HCT116 (cell line): ENCODE measurements around the gene IL31RA. TPM values are rescaled to one million over a fixed set of nuclear protein-coding genes. Genes with fewer than 3 reads are reported as not detected.

Source experiments
- ATAC-seq: fragments of 200-7000 bp; cut with Tn5 transposase; 2 replicates; pipeline ENCODE4 v1.9.1; 2020; ENCODE audit warnings: mild to moderate bottlenecking, moderate library complexity
- BruUV-seq: library from RNA; stranded (reverse); fragments of 400-500 nt; replicated peaks from 2 replicates; lab custom pipeline; 2021; lab: Mats Ljungman, UMichigan
- CTCF ChIA-PET: fragments of 300-600 bp; sonication (Branson Sonifier 250); formaldehyde crosslinking; loops from one replicate; lab custom pipeline; 2021; ENCODE audit warnings: antibody characterized with exemption; lab: Charles Lee
- POLR2A ChIA-PET: fragments of 300-600, 350-600 bp; sonication (Branson Sonifier 250); formaldehyde crosslinking; loops from one replicate; lab custom pipeline; 2021; ENCODE audit warnings: antibody characterized with exemption; lab: Charles Lee
- RAD21 ChIA-PET, 2 experiments: fragments of 300-600 bp; sonication (Branson Sonifier 250); formaldehyde crosslinking; loops; one replicate each; lab custom pipeline; 2023; ENCODE audit warnings: low total read pairs in 2 of 2; ENCODE audit not compliant: uncharacterized antibody in 2 of 2, unreplicated experiment in 2 of 2, low non-redundant PET in 1 of 2; lab: Charles Lee
- DNase-seq: peaks from one replicate; pipeline ENCODE4 v3.0.0-alpha.2; 2010; ENCODE audit warnings: low read depth, low spot score
- H2AFZ ChIP-seq: fragments of 200-600 bp; shearing (Covaris generic), sonication (generic); 2 replicates; pipeline ENCODE4 v1.6.1; 2017; ENCODE audit warnings: low read depth, mixed run types, mixed read lengths, antibody characterized with exemption, low read length; ENCODE audit not compliant: poor library complexity, severe bottlenecking
- H3K27ac ChIP-seq: 2 replicates; pipeline ENCODE4 v1.5.1; 2012; ENCODE audit warnings: low read depth, low read length
- H3K27me3 ChIP-seq: fragments of 200-600 bp; sonication (generic); 2 replicates; pipeline ENCODE4 v1.6.1; 2016; ENCODE audit warnings: mixed run types, low read length, mixed read lengths; ENCODE audit not compliant: insufficient read depth
- H3K36me3 ChIP-seq, 2 experiments: fragments of 200-500 bp in 1 of 2; fragments of 200-600 bp in 1 of 2; sonication (Bioruptor generic) in 1 of 2; sonication (generic) in 1 of 2; 2 replicates each; pipeline versions ENCODE4 v1.5.1 to v1.6.1; 2014 to 2016; ENCODE audit warnings: low read length in 2 of 2, inconsistent platforms in 1 of 2, mixed read lengths in 1 of 2, mixed run types in 1 of 2; ENCODE audit not compliant: insufficient read depth in 2 of 2, control insufficient read depth in 1 of 2
- H3K4me1 ChIP-seq, 2 experiments: fragments of 200-600 bp in 1 of 2; sonication (generic) in 1 of 2; 2 replicates each; pipeline versions ENCODE4 v1.5.1 to v1.6.1; 2012 to 2017; ENCODE audit warnings: low read length in 2 of 2, inconsistent platforms in 1 of 2, mild to moderate bottlenecking in 1 of 2, mixed read lengths in 1 of 2, mixed run types in 1 of 2, moderate library complexity in 1 of 2; ENCODE audit not compliant: insufficient read depth in 2 of 2, control insufficient read depth in 1 of 2
- H3K4me2 ChIP-seq: fragments of 200-600 bp; sonication (generic); 2 replicates; pipeline ENCODE4 v1.6.1; 2017; ENCODE audit warnings: mixed run types, low read length, mixed read lengths
- H3K4me3 ChIP-seq, 2 experiments: fragments of 200-600 bp in 1 of 2; sonication (generic) in 1 of 2; replicated peaks in 1 of 2; 2 replicates each; pipeline ENCODE4 v1.5.1; 2011 to 2016; ENCODE audit warnings: low read length in 2 of 2, control low read depth in 1 of 2, low read depth in 1 of 2, mild to moderate bottlenecking in 1 of 2, mixed read lengths in 1 of 2, mixed run types in 1 of 2
- H3K79me2 ChIP-seq: fragments of 200-600 bp; sonication (generic); 2 replicates; pipeline ENCODE4 v1.6.1; 2017; ENCODE audit warnings: mild to moderate bottlenecking, mixed run types, low read length, moderate library complexity, mixed read lengths; ENCODE audit not compliant: insufficient read depth
- H3K9ac ChIP-seq: fragments of 200-600 bp; sonication (generic); 2 replicates; pipeline ENCODE4 v1.6.1; 2016; ENCODE audit warnings: low read length, mixed read lengths
- H3K9me2 ChIP-seq: fragments of 200-600 bp; sonication (generic), shearing (Covaris generic); 2 replicates; pipeline ENCODE4 v1.6.1; 2017; ENCODE audit warnings: mixed run types, mild to moderate bottlenecking, moderate library complexity; ENCODE audit not compliant: insufficient read depth
- H3K9me3 ChIP-seq, 2 experiments: fragments of 200-500 bp in 1 of 2; fragments of 200-600 bp in 1 of 2; sonication (Bioruptor generic) in 1 of 2; sonication (generic) in 1 of 2; 2 replicates each; pipeline ENCODE4 v1.6.1; 2014 to 2017; ENCODE audit warnings: low read length in 2 of 2, mixed read lengths in 2 of 2, inconsistent platforms in 1 of 2, low read depth in 1 of 2, mild to moderate bottlenecking in 1 of 2, mixed run types in 1 of 2, moderate library complexity in 1 of 2; ENCODE audit not compliant: control insufficient read depth in 1 of 2, insufficient read depth in 1 of 2
- H4K20me1 ChIP-seq: fragments of 200-600 bp; sonication (generic), shearing (Covaris generic); 2 replicates; pipeline ENCODE4 v1.6.1; 2017; ENCODE audit warnings: mixed run types, mild to moderate bottlenecking, moderate library complexity; ENCODE audit not compliant: insufficient read depth
- CEBPB ChIP-seq: IDR thresholded peaks from 2 replicates; pipeline ENCODE4 v1.6.1; 2012; ENCODE audit warnings: low read depth
- EGR1 ChIP-seq: IDR thresholded peaks from 2 replicates; pipeline ENCODE4 v1.6.1; 2012; ENCODE audit warnings: low read depth
- ELF1 ChIP-seq: IDR thresholded peaks from 2 replicates; pipeline ENCODE4 v1.6.1; 2012; ENCODE audit warnings: low read depth, borderline replicate concordance
- EZH2phosphoT487 ChIP-seq: fragments of 200-600 bp; IDR thresholded peaks from 2 replicates; pipeline ENCODE4 v1.6.1; 2018; ENCODE audit warnings: antibody characterized with exemption, borderline replicate concordance
- FOSL1 ChIP-seq: IDR thresholded peaks from 2 replicates; pipeline ENCODE4 v1.6.1; 2012; ENCODE audit warnings: low read depth
- JUND ChIP-seq: IDR thresholded peaks from 2 replicates; pipeline ENCODE4 v1.6.1; 2012
- POLR2A ChIP-seq: IDR thresholded peaks from 2 replicates; pipeline ENCODE4 v1.7.0; 2011; ENCODE audit warnings: borderline replicate concordance; ENCODE audit not compliant: insufficient read depth, insufficient read length; ENCODE audit errors: extremely low read depth
- RAD21 ChIP-seq: IDR thresholded peaks from 2 replicates; pipeline ENCODE4 v1.6.1; 2012; ENCODE audit warnings: low read depth, mild to moderate bottlenecking
- SP1 ChIP-seq: IDR thresholded peaks from 2 replicates; pipeline ENCODE4 v1.6.1; 2012; ENCODE audit warnings: low read depth
- SRF ChIP-seq: IDR thresholded peaks from 2 replicates; pipeline ENCODE4 v1.6.1; 2012; ENCODE audit warnings: low read depth
- TCF7L2 ChIP-seq: IDR thresholded peaks from 2 replicates; pipeline ENCODE4 v1.7.0; 2011; ENCODE audit warnings: borderline replicate concordance, inconsistent platforms; ENCODE audit not compliant: insufficient read depth, insufficient read length; ENCODE audit errors: extremely low read depth
- YY1 ChIP-seq: IDR thresholded peaks from 2 replicates; pipeline ENCODE4 v1.6.1; 2011; ENCODE audit warnings: low read length, low read depth, moderate library complexity, mild to moderate bottlenecking; ENCODE audit not compliant: insufficient replicate concordance; ENCODE audit errors: extremely low read depth
- ZNF274 ChIP-seq: fragments of 200-500 bp; sonication (Bioruptor generic); IDR thresholded peaks from 2 replicates; pipeline ENCODE4 v1.6.1; 2014; ENCODE audit warnings: mild to moderate bottlenecking, low read depth, low read length, inconsistent platforms
- intact Hi-C: fragments of 100-400 bp; cut with micrococcal nuclease; formaldehyde crosslinking; loops from 2 replicates; pipeline ENCODE4 v1.10.0; 2022
- total RNA-seq: library from RNA; stranded (reverse); gene quantifications from one replicate; pipeline ENCODE4 v1.2.1, GENCODE V29; 2021; ENCODE audit not compliant: unreplicated experiment
- TF ChIP-seq, protein P1 (sequence below): IDR thresholded peaks from 2 replicates; pipeline ENCODE4 v1.6.1; 2012
- TF ChIP-seq, protein P2 (sequence below): IDR thresholded peaks from 2 replicates; pipeline ENCODE4 v1.6.1; 2011; ENCODE audit warnings: mild to moderate bottlenecking, low read length, moderate library complexity; ENCODE audit not compliant: insufficient replicate concordance; ENCODE audit errors: extremely low read depth
- TF ChIP-seq, protein P3 (sequence below): IDR thresholded peaks from 2 replicates; pipeline ENCODE4 v1.6.1; 2012; ENCODE audit warnings: low read depth
- TF ChIP-seq, protein P4 (sequence below), 3 experiments: fragments of 200-600 bp in 1 of 3; sonication (generic) in 1 of 3; IDR thresholded peaks in 2 of 3; conservative IDR thresholded peaks in 1 of 3; 2 replicates each; pipeline ENCODE4 v1.5.1; 2012 to 2017; ENCODE audit warnings: low read depth in 2 of 3, low read length in 2 of 3, antibody characterized with exemption in 1 of 3, borderline replicate concordance in 1 of 3, control low read depth in 1 of 3, mild to moderate bottlenecking in 1 of 3, mixed read lengths in 1 of 3, mixed run types in 1 of 3, moderate library complexity in 1 of 3; ENCODE audit not compliant: insufficient read depth in 1 of 3

Gene IL31RA
- total RNA-seq, 1 experiment from 2014 or later = 0.59 TPM

DNA sequence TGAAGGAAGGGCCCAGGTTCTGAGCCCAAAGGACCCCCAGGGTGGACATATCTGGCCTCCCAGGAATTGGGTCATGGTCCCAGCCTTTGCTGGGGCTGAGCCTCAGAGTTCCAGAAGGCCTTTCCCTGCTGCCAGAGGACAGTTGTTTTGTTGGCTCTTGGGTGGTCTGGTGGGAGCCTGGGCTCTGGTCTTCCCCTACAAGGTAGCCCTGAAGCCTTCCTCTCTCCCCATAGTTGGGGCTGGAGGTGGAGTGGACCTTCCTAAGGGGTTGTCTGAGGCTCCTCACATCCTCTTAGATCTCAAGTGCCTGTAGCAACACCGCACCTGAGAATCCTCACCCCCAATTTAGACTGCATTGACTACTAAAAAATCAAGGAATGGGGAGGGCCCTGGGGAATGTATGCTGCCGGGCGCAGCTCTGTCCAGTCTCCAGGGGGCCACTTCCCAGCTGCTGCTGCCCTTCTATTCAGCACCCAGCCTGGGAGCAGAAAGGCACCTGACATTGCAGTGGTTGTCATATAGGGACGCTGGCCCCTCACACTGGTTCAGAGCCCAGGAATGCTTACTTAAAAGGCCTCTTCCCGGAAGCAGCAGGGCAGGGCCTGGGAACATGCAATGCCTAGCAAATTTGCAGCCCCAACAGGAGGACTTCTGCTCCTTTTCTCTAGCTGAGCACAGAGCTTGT lies 66.4 kb downstream of the IL31RA start:
- CTCF ChIA-PET = no interaction called here
- no peak for ATAC-seq
- Histone ChIP-seq H3K27me3 (no peaks in the 10 kb centered on the region), H3K4me1 (0 out of 4 replicates have a peak, but pooled peaks cover 0 to 3% of the 10 kb centered on the region in 2 experiments), H3K4me3 (no peak overlapping the region), H3K27ac (no peak overlapping the region), H3K9me3 (no peaks in the 10 kb centered on the region), H3K79me2 (no peaks in the 10 kb centered on the region), H3K9ac (no peak overlapping the region), H3K9me2 (no peaks in the 10 kb centered on the region), H3K4me2 (no peak overlapping the region), H4K20me1 (no peaks in the 10 kb centered on the region), H2AFZ (no peak overlapping the region), H3K36me3 (no peaks in the 10 kb centered on the region)
- DNase-seq = no peak
- intact Hi-C loops = no loop called here
- BruUV-seq = no TSS peak
- POLR2A ChIA-PET = no interaction called here
- RAD21 ChIA-PET = no interaction called here
- TF ChIP-seq, protein P1, sequence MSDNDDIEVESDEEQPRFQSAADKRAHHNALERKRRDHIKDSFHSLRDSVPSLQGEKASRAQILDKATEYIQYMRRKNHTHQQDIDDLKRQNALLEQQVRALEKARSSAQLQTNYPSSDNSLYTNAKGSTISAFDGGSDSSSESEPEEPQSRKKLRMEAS = no peak
- no peak for TF ChIP-seq SRF
- TF ChIP-seq, protein P2, sequence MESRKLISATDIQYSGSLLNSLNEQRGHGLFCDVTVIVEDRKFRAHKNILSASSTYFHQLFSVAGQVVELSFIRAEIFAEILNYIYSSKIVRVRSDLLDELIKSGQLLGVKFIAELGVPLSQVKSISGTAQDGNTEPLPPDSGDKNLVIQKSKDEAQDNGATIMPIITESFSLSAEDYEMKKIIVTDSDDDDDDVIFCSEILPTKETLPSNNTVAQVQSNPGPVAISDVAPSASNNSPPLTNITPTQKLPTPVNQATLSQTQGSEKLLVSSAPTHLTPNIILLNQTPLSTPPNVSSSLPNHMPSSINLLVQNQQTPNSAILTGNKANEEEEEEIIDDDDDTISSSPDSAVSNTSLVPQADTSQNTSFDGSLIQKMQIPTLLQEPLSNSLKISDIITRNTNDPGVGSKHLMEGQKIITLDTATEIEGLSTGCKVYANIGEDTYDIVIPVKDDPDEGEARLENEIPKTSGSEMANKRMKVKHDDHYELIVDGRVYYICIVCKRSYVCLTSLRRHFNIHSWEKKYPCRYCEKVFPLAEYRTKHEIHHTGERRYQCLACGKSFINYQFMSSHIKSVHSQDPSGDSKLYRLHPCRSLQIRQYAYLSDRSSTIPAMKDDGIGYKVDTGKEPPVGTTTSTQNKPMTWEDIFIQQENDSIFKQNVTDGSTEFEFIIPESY = no peak
- no peak for TF ChIP-seq SP1
- TF ChIP-seq ZNF274 = no peak
- TF ChIP-seq EGR1 = no peak
- no peak for TF ChIP-seq CEBPB
- no peak for TF ChIP-seq YY1
- TF ChIP-seq EZH2phosphoT487 = no peak
- no peak for TF ChIP-seq ELF1
- no peak for TF ChIP-seq TCF7L2
- TF ChIP-seq FOSL1 = no peak
- TF ChIP-seq RAD21 = no peak
- TF ChIP-seq, protein P3, sequence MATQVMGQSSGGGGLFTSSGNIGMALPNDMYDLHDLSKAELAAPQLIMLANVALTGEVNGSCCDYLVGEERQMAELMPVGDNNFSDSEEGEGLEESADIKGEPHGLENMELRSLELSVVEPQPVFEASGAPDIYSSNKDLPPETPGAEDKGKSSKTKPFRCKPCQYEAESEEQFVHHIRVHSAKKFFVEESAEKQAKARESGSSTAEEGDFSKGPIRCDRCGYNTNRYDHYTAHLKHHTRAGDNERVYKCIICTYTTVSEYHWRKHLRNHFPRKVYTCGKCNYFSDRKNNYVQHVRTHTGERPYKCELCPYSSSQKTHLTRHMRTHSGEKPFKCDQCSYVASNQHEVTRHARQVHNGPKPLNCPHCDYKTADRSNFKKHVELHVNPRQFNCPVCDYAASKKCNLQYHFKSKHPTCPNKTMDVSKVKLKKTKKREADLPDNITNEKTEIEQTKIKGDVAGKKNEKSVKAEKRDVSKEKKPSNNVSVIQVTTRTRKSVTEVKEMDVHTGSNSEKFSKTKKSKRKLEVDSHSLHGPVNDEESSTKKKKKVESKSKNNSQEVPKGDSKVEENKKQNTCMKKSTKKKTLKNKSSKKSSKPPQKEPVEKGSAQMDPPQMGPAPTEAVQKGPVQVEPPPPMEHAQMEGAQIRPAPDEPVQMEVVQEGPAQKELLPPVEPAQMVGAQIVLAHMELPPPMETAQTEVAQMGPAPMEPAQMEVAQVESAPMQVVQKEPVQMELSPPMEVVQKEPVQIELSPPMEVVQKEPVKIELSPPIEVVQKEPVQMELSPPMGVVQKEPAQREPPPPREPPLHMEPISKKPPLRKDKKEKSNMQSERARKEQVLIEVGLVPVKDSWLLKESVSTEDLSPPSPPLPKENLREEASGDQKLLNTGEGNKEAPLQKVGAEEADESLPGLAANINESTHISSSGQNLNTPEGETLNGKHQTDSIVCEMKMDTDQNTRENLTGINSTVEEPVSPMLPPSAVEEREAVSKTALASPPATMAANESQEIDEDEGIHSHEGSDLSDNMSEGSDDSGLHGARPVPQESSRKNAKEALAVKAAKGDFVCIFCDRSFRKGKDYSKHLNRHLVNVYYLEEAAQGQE = no peak
- TF ChIP-seq POLR2A = no peak
- TF ChIP-seq, protein P4, sequence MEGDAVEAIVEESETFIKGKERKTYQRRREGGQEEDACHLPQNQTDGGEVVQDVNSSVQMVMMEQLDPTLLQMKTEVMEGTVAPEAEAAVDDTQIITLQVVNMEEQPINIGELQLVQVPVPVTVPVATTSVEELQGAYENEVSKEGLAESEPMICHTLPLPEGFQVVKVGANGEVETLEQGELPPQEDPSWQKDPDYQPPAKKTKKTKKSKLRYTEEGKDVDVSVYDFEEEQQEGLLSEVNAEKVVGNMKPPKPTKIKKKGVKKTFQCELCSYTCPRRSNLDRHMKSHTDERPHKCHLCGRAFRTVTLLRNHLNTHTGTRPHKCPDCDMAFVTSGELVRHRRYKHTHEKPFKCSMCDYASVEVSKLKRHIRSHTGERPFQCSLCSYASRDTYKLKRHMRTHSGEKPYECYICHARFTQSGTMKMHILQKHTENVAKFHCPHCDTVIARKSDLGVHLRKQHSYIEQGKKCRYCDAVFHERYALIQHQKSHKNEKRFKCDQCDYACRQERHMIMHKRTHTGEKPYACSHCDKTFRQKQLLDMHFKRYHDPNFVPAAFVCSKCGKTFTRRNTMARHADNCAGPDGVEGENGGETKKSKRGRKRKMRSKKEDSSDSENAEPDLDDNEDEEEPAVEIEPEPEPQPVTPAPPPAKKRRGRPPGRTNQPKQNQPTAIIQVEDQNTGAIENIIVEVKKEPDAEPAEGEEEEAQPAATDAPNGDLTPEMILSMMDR (IDR thresholded peaks at IDR 0.05 in 2 of 3, conservative IDR thresholded peaks at IDR 0.05 in 1 of 3; ENCODE audit: borderline replicate concordance in 1 of 3, insufficient read depth in 1 of 3, low read depth in 2 of 3, low read length in 2 of 3) = no peak
- TF ChIP-seq JUND = no peak
